A673 (cell line): ENCODE data around the gene MORC4. TPM values are rescaled to one million over a fixed set of nuclear protein-coding genes. Genes with fewer than 3 reads are reported as not detected.

Experiments
- BruUV-seq: library from RNA; stranded (reverse); fragments of 400-500 nt; replicated peaks from 2 replicates; lab custom pipeline; 2021; lab: Mats Ljungman, UMichigan
- CTCF ChIA-PET: fragments of 300-600 bp; sonication (Branson Sonifier 250); formaldehyde crosslinking; loops from one replicate; lab custom pipeline; 2022; ENCODE audit warnings: antibody characterized with exemption; lab: Charles Lee
- POLR2A ChIA-PET: fragments of 300-600 bp; sonication (Branson Sonifier 250); formaldehyde crosslinking; loops from one replicate; lab custom pipeline; 2022; ENCODE audit warnings: antibody characterized with exemption; ENCODE audit not compliant: low non-redundant PET; lab: Charles Lee
- DNase-seq: peaks from one replicate; pipeline ENCODE4 v3.0.0-alpha.2; 2015; ENCODE audit warnings: low spot score
- H3K27ac ChIP-seq: fragments of 200-600 bp; sonication (generic); 2 replicates; pipeline ENCODE4 v1.5.1; 2016; ENCODE audit warnings: mixed run types, low read depth, mild to moderate bottlenecking, mixed read lengths, antibody characterized with exemption, low read length; ENCODE audit not compliant: poor library complexity, severe bottlenecking
- H3K27me3 ChIP-seq: fragments of 200-600 bp; sonication (generic); replicated peaks from 2 replicates; pipeline ENCODE4 v1.6.1; 2017; ENCODE audit warnings: mixed run types, low read depth, mild to moderate bottlenecking, mixed read lengths, antibody characterized with exemption, low read length; ENCODE audit not compliant: insufficient read depth, poor library complexity
- H3K36me3 ChIP-seq: fragments of 200-600 bp; sonication (generic); 2 replicates; pipeline ENCODE4 v1.6.1; 2016; ENCODE audit warnings: mixed run types, mild to moderate bottlenecking, mixed read lengths, antibody characterized with exemption, low read length; ENCODE audit not compliant: insufficient read depth, poor library complexity, severe bottlenecking
- H3K4me1 ChIP-seq: fragments of 200-600 bp; sonication (generic); 2 replicates; pipeline ENCODE4 v1.6.1; 2017; ENCODE audit warnings: mixed run types, mild to moderate bottlenecking, mixed read lengths, antibody characterized with exemption, low read length; ENCODE audit not compliant: insufficient read depth, poor library complexity, severe bottlenecking
- H3K4me3 ChIP-seq: fragments of 200-600 bp; sonication (generic); 2 replicates; pipeline ENCODE4 v1.5.1; 2016; ENCODE audit warnings: low read depth, mixed run types, mild to moderate bottlenecking, mixed read lengths, low read length; ENCODE audit not compliant: poor library complexity, severe bottlenecking
- H3K9me3 ChIP-seq: fragments of 200-600 bp; sonication (generic); 2 replicates; pipeline ENCODE4 v1.6.1; 2016; ENCODE audit warnings: mixed run types, low read depth, mild to moderate bottlenecking, mixed read lengths, antibody characterized with exemption, low read length; ENCODE audit not compliant: poor library complexity, severe bottlenecking
- CTCF ChIP-seq: fragments of 300-800, 200-600 bp; sonication (generic); conservative IDR thresholded peaks from 2 replicates; pipeline ENCODE4 v1.5.1; 2017; ENCODE audit warnings: low read depth, mild to moderate bottlenecking, antibody characterized with exemption, low read length, moderate library complexity, mixed read lengths
- EZH2 ChIP-seq: fragments of 200-600 bp; sonication (generic); IDR thresholded peaks from 2 replicates; pipeline ENCODE4 v1.6.1; 2017; ENCODE audit warnings: borderline replicate concordance, low read depth, mild to moderate bottlenecking, mixed read lengths, antibody characterized with exemption, low read length; ENCODE audit not compliant: poor library complexity, severe bottlenecking
- intact Hi-C: fragments of 100-400 bp; cut with micrococcal nuclease; formaldehyde crosslinking; loops from one replicate; pipeline ENCODE4 v1.10.0; 2022; ENCODE audit not compliant: unreplicated experiment
- total RNA-seq: library from RNA; stranded (reverse); gene quantifications from 2 replicates; pipeline ENCODE4 v1.2.3, GENCODE V29; 2021

Gene MORC4
- total RNA-seq, 1 experiment from 2014 or later = 15.9 TPM

DNA sequence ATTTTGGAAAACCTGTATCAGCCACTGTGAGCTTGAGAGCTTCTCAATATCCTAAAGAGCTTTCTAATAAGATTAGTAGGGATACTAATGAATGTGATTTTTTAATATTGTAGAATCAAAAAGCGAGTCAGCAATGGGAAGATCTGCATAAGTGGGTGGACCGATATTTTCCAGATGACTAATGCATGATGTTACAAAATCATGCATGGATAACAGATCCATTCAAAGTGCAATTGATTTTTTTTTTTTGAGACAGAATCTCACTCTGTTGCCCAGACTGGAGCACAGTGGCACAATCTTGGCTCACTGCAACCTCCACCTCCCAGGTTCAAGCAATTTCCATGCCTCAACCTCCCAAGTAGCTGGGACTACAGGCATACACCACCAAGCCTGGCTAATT is 87.1 kb downstream of the MORC4 start:
- DNase-seq = no peak
- Histone ChIP-seq H3K36me3 (no peaks in the 10 kb centered on the region), H3K4me3 (no peak overlapping the region), H3K27me3 (no peaks in the 10 kb centered on the region), H3K9me3 (no peaks in the 10 kb centered on the region), H3K4me1 (peaks cover 6% of the 10 kb centered on the region), H3K27ac (no peak overlapping the region)
- intact Hi-C loops = no loop called here
- ChIA-PET POLR2A (no interaction called here), CTCF (no interaction called here)
- TF ChIP-seq EZH2 = no peak
- no peak for TF ChIP-seq CTCF
- no TSS peak for BruUV-seq

DNA sequence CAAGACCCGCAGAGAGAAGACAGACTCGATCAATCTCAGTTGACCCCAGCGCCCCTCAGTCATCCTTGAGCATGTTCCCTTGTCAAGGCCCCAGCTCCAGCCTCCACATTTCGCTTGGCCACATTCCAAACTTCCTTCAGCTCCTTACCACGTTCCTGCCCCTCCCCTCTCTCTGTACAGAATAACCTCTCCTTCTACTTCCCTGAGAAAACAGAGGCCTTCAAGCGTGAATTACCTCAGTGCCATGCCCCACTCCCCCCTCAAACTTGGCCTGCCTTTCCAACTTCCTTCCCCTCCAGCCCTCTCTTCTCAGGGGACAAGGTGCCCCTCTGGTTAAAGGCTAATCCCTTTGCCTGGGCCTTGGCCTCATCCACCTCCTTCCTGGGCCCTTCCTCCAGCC is 93.7 kb downstream of the MORC4 start:
- Histone ChIP-seq H3K36me3 (no peaks in the 10 kb centered on the region), H3K9me3 (no peaks in the 10 kb centered on the region), H3K4me1 (no peaks in the 10 kb centered on the region), H3K27me3 (no peaks in the 10 kb centered on the region), H3K27ac (no peak overlapping the region), H3K4me3 (no peak overlapping the region)
- DNase-seq = no peak
- TF ChIP-seq CTCF (no peak), EZH2 (no peak)
- BruUV-seq = no TSS peak
- POLR2A ChIA-PET = no interaction called here
- intact Hi-C loops = no loop called here
- CTCF ChIA-PET = no interaction called here

GRCh38 chrX:106905064-106905708 is 94.8 kb downstream of the MORC4 start:
- Histone ChIP-seq H3K27ac (no peak overlapping the region), H3K36me3 (no peaks in the 10 kb centered on the region), H3K27me3 (no peaks in the 10 kb centered on the region), H3K4me3 (no peak overlapping the region), H3K4me1 (no peaks in the 10 kb centered on the region), H3K9me3 (no peaks in the 10 kb centered on the region)
- ChIA-PET CTCF (no interaction called here), POLR2A (no interaction called here)
- BruUV-seq = no TSS peak
- TF ChIP-seq CTCF (no peak), EZH2 (no peak)
- no peak for DNase-seq
- intact Hi-C loops = no loop called here
